Measurements from ENCODE around the gene WNT7A.
"Not testable (repeated sequence)": the region's sequence is repeated elsewhere in the genome, so short reads cannot be mapped to it uniquely, and the experiment has no call there.

The WNT7A gene

DNA sequence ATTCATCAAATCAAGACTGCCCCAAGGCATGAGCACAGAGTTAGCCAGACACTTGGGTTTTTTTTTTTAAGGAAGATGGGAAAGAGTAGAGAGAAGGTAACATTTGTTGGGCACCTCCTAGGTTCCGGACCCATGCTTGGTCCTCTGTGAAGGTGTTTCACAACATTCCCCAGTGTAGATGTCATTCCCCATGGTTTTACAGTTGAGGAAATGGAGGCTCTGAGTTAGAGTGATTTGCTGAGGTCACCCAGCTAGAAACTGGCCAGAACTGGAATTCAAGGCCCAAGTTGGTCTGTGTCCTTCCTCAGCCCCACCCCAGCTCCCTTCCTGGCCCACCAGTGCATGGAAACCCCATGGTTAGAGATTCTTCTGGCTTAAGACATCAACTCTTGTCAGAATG lies 19.9 kb downstream of the WNT7A start:
- TF ChIP-seq, protein P1, sequence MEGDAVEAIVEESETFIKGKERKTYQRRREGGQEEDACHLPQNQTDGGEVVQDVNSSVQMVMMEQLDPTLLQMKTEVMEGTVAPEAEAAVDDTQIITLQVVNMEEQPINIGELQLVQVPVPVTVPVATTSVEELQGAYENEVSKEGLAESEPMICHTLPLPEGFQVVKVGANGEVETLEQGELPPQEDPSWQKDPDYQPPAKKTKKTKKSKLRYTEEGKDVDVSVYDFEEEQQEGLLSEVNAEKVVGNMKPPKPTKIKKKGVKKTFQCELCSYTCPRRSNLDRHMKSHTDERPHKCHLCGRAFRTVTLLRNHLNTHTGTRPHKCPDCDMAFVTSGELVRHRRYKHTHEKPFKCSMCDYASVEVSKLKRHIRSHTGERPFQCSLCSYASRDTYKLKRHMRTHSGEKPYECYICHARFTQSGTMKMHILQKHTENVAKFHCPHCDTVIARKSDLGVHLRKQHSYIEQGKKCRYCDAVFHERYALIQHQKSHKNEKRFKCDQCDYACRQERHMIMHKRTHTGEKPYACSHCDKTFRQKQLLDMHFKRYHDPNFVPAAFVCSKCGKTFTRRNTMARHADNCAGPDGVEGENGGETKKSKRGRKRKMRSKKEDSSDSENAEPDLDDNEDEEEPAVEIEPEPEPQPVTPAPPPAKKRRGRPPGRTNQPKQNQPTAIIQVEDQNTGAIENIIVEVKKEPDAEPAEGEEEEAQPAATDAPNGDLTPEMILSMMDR (IDR thresholded peaks at IDR 0.05; ENCODE audit: insufficient read depth, low read length, poor library complexity, severe bottlenecking) = no peak
- Histone ChIP-seq H3K27me3 (replicated peaks; ENCODE audit: control insufficient read depth, insufficient read depth, low read length) (no peaks in the 10 kb centered on the region; the same call in none of the 2 replicates), H3K4me3 (replicated peaks; ENCODE audit: low read depth, low read length) (no peak overlapping the region), H3K36me3 (ENCODE audit: control insufficient read depth, insufficient read depth, low read length) (no peaks in the 10 kb centered on the region)
- DNase-seq (ENCODE audit: extremely low read depth, insufficient read length) = no peak

DNA sequence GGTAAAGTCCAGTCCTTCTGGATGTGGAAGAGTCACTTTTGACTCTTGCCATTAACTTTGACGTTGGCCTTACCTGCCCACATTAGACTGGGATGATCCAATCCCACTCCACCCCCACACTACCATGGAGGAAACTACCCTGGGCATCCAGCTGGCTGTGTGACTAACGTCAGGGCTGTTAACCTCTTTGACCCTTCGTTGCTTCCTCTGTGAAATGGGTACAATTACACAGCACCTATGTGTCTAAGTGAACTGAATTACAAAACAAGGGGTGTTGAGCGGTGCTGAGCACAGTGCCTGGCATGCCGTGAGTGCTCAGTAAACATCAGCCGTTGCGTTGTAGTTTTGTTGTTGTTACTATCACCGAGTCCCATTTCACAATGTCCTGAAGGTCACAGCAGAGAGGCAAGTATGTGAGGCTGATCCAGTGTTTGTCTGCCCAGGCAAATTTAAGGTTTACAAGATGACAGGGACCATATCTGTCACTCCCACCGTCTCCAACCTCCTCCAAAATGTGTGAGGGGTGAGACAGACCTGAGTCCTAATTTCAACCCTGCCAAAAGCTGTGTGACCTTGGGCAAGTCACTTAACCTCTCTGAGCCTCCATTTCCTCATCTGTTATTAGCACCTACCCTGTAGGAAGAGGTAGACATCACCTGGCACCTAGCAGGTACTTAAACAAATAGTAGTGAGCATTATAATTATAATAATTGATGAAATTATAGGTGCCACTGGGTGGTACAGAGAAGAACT lies 20.9 kb downstream of the WNT7A start:
- Histone ChIP-seq H3K36me3 (ENCODE audit: control insufficient read depth, insufficient read depth, low read length) (no peaks in the 10 kb centered on the region), H3K27me3 (replicated peaks; ENCODE audit: control insufficient read depth, insufficient read depth, low read length) (no peaks in the 10 kb centered on the region; the same call in none of the 2 replicates)

DNA sequence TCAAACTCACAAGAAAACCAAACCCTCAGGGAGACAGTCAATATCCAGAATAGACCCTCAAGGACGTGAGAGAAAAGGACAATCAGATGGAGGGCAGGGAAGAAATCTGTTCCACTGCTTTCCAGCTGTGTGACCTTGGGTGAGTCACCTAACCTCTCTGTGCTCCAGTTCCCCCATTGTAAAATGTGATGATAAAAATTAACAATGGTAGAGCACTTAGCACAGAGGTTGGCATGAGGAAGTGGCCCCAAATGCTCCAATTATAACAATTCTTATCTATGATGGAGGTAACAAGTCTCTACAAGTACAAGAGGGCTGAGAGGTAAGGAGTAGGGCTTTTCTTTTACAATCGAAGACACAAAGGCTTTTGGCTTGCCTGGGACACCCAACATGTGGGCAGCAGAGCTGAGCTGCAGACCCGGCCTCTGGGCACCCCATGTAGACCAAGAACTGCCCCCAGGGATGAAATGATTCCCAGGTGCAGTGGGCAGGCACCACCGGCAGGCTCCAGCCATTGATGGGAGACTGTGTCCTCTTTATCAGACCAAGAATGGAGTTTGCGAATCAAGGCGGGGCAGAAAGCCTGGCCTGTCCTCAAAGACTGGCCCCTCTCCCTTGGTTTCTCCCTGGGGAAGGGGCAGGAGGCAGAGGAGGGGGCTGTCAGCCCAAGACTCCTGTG lies 22.0 kb downstream of the WNT7A start:
- no peak overlapping the region for H3K4me3 ChIP-seq (replicated peaks; ENCODE audit: low read depth, low read length)
- TF ChIP-seq, protein P1 (IDR thresholded peaks at IDR 0.05; ENCODE audit: insufficient read depth, low read length, poor library complexity, severe bottlenecking) = no peak
- no peaks in the 10 kb centered on the region; the same call in none of the 2 replicates for H3K27me3 ChIP-seq (replicated peaks; ENCODE audit: control insufficient read depth, insufficient read depth, low read length)
- DNase-seq (ENCODE audit: extremely low read depth, insufficient read length) = no peak
- H3K36me3 ChIP-seq (ENCODE audit: control insufficient read depth, insufficient read depth, low read length) = no peaks in the 10 kb centered on the region

More for the DNA sequence above, 20.9 kb downstream of the WNT7A start:
- TF ChIP-seq, protein P1 (IDR thresholded peaks at IDR 0.05; ENCODE audit: insufficient read depth, low read length, poor library complexity, severe bottlenecking) = no peak
- no peak overlapping the region for H3K4me3 ChIP-seq (replicated peaks; ENCODE audit: low read depth, low read length)
- no peak for DNase-seq (ENCODE audit: extremely low read depth, insufficient read length)

DNA sequence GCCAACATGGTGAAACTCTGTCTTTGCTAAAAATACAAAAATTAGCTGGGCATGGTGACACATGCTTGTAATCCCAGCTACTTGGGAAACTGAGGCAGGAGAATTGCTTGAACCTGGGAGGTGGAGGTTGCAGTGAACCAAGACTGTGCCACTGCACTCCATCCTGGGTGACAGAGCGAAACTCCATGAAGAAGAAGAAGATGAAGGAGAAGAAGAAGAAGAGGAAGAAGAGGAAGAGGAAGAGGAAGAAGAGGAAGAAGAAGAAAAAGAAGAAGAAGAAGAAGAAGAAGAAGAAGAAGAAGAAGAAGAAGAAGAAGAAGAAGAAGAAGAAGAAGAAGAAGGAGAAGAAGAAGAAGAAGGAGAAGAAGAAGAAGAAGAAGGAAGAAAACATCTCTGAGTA lies 23.2 kb downstream of the WNT7A start:
- DNase-seq (ENCODE audit: extremely low read depth, insufficient read length); H3K4me3 ChIP-seq (replicated peaks; ENCODE audit: low read depth, low read length); H3K27me3 ChIP-seq (replicated peaks; ENCODE audit: control insufficient read depth, insufficient read depth, low read length); H3K36me3 ChIP-seq (ENCODE audit: control insufficient read depth, insufficient read depth, low read length): not testable (repeated sequence)

DNA sequence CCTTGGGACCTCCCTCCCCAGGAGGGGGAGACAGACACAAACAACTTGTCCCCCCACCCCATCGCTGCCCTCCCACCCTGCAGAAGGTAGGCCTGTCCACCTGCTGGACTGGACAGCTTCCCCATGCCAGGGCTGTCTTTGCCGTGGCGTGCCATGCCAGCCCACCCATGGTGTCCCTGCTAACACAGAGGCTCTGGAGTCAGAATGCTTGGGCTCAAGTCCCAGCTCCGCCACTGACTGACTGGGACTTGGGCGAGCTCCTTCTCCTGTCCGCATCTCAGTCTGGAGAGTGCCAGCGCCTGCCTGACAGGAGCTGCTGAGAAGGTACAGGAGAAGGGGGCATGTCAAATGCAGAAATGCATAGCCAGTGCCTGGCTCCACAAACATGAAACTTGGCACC lies 23.9 kb downstream of the WNT7A start:
- no peak overlapping the region for H3K4me3 ChIP-seq (replicated peaks; ENCODE audit: low read depth, low read length)
- TF ChIP-seq, protein P1 (IDR thresholded peaks at IDR 0.05; ENCODE audit: insufficient read depth, low read length, poor library complexity, severe bottlenecking) = no peak
- no peaks in the 10 kb centered on the region; the same call in none of the 2 replicates for H3K27me3 ChIP-seq (replicated peaks; ENCODE audit: control insufficient read depth, insufficient read depth, low read length)
- no peaks in the 10 kb centered on the region for H3K36me3 ChIP-seq (ENCODE audit: control insufficient read depth, insufficient read depth, low read length)
- DNase-seq (ENCODE audit: extremely low read depth, insufficient read length) = no peak

DNA sequence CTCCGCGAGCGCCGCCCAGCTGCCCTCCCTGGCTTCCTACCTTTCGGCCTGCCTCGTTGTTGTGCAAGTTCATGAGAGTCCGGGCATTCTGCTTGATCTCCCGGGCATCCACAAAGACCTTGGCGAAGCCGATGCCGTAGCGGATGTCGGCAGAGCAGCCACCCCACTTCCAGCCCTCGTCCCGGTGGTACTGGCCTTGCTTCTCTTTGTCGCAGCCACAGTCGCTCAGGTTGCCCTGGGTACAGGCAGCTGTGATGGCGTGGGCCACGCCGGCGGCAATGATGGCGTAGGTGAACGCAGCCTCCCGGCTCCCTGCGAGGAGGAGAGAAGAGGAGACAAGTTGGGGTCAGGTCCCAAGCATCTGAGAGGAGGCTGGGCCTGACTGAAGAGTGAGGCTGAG lies 25.4 kb downstream of the WNT7A start:
- Histone ChIP-seq H3K36me3 (ENCODE audit: control insufficient read depth, insufficient read depth, low read length) (no peaks in the 10 kb centered on the region), H3K27me3 (replicated peaks; ENCODE audit: control insufficient read depth, insufficient read depth, low read length) (peaks cover 2% of the 10 kb centered on the region), H3K4me3 (replicated peaks; ENCODE audit: low read depth, low read length) (no peak overlapping the region)
- TF ChIP-seq, protein P1 (IDR thresholded peaks at IDR 0.05; ENCODE audit: insufficient read depth, low read length, poor library complexity, severe bottlenecking) = no peak
- no peak for DNase-seq (ENCODE audit: extremely low read depth, insufficient read length)

Measured in GM06990 (cell line).